Right lung (tissue), 5 donors: ENCODE measurements around the gene RNF212. TPM values are rescaled to one million over a fixed set of nuclear protein-coding genes. Genes with fewer than 3 reads are reported as not detected.

Experiments used
- DNase-seq, 2 donors: peaks; one replicate each; pipeline ENCODE4 v3.0.0-alpha.2; 2013
- polyA plus RNA-seq, 5 donors: library from polyadenylated mRNA; unstranded; fragments of 120-200 nt; gene quantifications; one replicate each; pipeline versions ENCODE4 v1.2.1 to v1.2.3, GENCODE V29; 2013; ENCODE audit warnings: inconsistent platforms in 1 of 5, low replicate concordance in 1 of 5; ENCODE audit not compliant: insufficient read length in 5 of 5, insufficient read depth in 1 of 5

RNF212 gene
- polyA plus RNA-seq, 5 donors = 6.1 to 11.8 (median 11.0) TPM

DNA sequence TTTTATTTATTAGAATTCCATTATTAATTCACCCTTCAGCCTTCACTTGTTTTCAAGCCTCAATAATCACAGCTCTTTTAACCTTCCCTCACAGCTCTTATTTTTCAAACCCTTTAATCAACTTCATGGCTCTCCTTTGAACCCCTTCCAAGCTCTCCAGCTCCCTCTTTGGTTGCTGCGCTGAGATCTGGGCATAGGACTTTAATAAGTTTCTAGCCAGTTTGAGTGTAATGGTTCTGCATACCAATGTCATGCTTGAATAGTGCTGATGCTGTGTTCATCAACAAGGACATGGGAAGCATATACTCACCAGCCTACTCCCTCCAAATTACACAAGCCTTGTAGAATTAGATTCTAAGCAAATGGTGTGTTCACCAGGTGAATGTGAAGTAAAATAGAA, 3.5 kb upstream of the RNF212 start:
- DNase-seq = no peak

DNA sequence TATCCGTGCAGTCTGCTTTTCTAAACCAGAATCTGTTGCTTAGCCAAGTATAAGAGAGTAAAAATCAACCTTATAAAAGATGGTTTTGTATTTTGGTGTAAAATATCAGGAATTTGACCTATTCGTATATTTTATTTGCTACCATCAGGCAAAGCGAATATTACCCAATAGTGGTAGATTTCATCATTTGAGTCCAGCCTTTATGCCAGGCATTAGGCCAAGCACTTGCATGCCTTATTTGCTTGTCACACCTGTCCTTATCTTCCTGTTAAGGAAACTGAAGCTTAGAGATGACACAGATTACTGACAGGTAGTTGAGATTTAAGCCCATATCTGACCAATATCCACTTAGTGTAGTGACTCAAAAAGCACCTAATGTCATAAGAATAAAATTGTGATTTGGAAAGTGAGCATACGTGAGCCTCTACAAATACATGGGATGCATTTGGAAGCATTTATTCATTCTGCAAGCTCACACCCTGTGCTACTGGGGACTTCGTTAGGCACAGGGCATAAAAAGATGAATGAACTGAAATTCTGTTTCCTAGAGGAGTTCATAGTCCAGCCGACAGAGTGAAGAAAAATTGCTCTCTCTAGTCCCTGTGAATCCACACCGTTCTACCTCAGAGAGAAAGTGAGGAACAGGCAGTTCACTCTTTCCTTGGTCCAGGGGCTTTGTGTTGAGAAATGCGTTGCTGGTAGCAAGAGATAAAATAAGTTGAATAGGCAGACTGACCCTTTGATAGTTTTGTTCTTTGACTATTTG, 2.3 kb upstream of the RNF212 start:
- no peak for DNase-seq

DNA sequence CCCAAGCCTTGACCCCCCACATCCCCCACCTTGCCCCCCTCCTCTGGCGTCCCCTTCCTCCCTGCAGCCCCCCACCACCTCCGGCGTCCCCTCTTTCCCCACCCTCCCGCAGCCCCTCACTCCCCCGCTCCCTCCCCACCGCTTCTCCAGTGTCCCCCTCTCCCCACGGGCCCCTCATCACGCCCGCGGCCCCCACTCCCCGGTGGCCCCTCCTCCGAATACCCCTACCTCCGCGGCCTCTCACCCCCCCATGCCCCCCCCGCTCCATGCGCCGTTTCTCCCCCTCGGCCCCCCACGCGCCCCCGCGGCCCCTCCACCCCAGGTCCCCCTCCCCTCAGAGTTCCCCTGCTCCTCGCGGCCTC, 562 bp downstream of the RNF212 start:
- no peak for DNase-seq

DNA sequence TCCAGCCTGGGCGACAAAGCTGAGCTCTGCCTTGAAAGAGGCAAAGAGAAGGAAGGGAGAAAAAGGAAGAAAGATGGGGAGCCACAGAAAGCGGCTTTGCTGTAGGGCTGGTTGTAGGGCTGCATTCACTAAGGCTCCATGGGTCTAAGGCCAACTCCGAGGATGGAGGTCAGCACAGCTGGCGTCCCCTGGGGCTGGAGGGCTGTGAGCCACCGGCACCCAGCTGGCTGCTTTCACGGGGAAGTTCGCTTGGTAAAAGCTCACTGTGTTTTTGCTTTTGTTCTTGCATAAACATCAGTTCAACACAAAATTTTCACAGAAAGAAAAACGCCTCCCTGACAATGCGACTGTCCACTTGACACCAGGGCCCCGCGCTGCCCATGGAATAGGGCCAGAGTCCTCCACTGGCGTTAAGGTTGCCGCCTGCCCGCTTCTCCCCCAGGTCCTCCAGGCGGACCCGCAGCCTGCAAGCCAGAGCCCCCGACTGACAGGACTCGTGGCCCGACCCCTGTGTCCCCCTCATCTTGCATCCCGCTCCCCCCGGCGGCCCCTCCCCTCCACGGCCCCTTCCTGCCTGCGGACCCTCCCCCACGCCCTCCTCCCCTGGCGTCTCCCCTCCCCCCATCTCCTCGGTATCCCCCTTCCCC, 1.1 kb downstream of the RNF212 start:
- no peak for DNase-seq

DNA sequence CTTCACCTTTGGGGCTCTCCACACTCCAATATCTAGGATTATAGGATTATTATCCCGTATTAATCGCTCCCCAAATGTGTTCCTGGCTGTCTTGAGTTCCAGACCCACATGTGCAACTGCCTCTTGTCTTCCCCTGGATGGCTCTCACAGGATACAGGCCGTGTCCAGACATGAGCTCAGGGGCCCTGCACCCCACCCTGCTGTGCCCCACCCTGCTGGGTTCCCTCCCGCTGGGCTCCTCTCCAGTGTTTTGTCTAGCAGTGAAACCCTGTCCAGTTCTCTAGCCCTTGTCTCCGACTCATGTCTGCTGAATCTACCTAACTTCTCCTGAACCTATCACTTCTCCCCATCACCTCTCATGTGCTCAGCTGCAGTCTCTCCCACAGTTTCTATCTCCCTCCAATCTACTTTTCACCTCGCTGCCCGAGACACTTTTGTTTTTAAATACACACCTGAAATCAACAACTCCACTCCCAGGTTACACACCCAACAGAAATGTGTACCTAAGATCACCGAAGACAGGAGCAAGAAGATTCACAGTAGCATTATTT, 2.0 kb downstream of the RNF212 start:
- DNase-seq = no peak

DNA sequence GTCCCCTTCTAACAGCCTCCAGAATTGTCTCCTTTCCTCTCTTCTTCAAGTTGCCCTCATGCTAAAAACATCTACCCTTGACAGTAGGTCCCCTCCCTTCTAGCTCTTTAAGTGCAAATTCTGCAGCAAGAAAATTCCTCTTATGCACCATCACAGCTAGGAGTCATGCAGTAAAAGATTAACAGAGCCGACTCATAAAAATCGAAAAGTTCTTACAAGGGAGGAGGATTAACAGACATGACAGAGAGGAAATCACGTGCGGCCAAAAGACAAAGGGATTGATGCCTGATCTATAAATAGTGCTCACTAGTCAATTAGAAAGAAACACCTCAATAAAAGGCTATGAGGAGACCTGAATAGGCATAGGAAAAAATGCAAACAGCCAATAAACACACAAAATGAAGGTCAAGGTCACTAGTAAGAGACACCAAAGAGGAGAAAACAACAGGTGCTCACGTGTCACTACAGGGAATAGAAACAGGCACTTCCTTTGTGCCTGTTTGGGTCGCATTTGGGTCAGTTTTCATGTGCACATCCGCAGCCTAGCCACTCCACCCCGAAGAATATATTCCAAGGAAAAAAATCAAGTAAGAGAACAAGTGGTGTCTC, 3.4 kb downstream of the RNF212 start:
- DNase-seq = no peak

DNA sequence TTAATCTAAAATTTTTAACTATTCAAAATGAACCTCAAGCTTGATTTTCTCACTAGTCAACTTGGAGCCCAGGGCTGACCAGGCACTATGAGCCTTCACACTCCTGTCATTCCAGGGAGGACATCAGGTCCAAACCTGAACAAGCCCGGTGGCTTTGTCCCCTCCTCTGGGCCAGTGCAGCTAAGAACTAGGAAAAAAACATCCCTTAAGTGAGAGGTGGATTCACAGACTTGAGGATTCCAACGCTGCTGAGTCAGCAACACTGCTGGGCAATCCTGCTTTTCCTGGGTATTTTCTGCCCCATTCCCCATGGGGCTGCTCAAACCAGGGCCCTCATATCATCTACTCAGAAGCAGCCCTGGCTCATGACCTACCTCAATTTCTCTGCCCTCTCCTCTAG, 4.0 kb downstream of the RNF212 start:
- DNase-seq = no peak

DNA sequence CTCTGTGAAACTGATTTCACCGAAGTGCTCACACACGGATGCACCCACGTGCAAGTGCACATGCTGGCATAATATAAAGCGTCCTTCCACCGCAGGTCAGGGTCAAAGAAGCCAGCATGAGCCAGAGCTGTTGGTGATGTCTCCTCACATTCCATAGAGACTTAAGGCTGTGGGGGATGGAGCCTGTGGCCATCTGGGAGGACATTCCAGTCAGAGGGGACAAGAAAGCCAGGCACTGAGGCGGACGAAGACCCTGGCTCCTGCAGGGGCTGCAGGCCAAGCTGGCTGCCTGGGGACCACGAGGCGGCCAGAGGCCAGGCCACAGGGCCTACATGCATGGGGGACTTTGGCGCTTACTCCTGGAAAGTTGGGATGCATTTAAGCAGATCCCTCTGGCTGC, 7.7 kb downstream of the RNF212 start:
- DNase-seq = no peak

DNA sequence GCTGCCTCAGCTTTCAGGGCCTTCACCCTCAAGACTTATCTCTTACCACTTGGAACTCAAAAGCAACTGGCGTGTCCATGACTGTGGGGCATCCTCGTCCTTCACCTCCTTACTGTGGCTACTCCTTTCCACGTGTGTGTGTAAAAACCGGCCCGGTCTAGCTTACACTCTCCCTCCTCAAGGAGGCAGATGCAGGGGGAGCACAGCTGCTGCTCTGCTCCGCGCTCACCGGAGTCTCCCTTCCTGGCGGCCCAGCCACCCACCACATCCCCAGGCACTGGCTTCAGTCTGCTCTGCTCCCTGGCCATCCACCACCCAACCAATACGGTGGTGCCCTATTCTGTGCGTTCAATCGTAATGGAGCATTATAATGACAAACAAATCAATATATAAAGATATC, 8.3 kb downstream of the RNF212 start:
- DNase-seq = no peak

DNA sequence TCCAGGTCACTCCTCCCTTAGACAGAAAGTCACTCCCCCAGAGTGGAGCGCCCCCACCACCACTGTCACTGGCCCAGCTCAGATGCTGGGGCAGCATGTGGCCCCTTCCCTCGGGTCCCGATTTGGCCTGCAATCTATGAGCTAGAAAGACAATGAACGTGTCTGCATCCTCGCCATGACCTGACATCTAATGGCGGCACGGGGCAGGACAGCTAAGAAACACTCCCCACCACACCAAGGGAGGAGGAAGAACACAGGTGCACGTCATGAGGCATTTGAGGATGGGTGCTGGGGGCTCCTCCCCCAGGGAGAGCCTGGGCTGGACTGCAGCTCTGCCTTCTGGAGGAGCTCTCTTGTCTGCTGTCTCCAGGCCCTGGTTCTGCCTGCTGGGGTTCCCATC, 8.7 kb downstream of the RNF212 start:
- DNase-seq = no peak

DNA sequence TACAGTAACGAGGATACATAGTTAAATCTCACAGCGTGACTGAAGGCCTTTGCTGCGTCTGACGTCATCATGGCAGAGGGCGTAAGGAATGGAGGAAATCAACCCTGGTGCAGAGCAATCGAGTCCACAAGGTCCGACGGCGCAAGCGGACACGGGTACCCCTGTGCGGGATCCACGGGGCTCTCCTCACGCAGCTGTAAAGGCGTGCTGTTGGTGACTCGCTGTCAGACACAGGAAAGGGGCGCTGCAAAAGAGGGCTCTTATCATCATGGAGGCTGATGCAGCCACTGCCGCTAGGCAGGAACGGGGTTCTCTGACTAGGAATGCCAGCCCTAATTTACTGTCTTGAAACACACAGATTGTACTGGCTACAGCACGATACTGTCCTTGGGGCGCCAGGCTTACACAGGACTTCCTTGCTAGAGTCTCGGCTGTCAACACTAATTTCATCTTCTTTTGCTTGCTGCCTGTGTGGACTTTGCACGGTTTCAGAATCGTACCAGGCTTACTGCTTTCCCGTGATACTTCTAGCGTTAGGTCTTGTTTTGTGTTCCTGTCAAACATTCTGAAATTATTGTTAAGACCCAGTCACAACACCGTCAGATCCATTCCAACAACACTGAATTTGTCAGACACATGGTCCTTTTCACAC, 13.6 kb downstream of the RNF212 start:
- no peak for DNase-seq

DNA sequence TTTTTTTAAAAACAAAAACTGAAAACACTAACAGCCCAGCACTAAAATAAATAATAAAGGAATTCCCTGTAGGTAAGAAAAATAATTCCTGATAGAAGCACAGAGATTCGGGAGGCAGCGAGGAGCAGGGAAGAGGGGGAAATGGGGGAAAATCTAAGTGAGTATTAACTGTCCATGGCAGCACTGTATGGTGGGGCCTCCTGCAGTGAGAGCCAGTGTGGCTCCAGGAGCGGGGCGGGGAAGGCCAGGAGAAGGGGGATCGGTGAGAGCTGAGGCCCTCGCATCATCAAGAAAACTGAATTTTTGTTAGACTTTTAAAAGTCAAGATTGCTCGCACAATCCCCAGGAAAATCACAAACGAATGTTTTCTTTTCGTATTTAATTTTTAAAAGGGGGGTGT, 14.1 kb downstream of the RNF212 start:
- DNase-seq = no peak

DNA sequence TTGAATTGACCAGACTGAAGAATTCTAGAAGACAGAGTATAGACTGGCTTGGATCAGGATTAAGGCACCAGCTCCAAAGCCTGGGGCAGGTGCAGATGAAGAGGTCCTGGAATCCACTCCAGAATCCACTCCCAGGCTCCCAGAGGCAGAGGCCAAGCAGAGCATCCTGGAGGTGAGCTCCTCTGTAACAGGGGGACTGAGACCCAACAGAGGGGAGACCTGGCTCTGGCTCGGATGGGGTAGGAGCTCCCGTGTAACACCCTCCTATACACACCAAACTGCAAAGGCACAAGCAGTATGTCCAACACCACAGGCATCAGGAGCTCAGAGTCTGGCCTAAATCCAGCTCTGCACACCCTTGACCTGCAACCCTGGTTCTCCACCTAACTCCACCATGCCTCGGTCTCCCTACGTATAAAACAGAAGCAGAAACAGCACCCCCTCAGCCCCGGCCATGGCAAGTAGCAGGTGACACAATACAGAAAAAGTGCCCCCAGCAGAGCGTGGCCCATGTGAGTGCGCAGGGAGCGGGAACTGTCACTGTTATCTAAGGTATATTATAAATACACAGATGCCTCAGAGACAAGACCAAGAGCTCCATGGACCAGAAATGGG, 14.9 kb downstream of the RNF212 start:
- no peak for DNase-seq

DNA sequence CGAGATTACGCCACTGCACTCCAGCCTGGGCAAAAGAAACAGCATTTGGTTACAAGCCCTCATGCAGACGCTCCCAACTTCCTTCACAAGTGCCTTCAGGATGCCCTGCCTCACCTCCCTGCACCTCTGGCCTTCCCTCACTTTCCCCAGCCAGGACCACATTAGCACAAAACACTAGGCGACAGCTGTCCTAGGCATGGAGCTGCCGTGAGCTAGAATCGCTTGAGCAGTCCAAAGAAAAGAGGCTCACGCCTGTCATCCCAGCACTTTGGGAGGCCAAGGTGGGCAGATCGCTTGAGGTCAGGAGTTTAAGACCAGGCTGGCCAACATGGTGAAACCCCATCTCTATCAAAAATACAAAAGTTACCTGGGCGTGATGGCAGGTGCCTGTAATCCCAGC, 15.8 kb downstream of the RNF212 start:
- DNase-seq = no peak

DNA sequence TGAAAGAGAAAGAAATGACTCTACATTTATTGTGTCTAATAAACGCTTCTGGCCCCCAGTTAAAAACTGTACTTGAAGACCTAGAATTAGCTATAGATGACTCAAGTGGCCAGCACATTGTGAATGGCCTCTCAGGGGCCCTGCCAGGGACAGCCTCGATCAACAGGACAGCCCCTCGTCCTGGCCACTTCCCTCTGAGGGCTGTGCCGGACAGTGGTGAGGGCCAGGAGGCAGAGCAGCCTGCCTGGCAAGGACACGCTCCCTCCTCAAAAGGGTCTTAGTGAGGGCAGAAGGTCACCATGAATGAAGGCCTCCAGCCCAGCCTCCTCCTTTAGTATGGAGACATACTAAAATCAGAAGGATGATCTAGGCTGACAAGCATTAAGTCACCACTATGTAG, 16.5 kb downstream of the RNF212 start:
- no peak for DNase-seq

DNA sequence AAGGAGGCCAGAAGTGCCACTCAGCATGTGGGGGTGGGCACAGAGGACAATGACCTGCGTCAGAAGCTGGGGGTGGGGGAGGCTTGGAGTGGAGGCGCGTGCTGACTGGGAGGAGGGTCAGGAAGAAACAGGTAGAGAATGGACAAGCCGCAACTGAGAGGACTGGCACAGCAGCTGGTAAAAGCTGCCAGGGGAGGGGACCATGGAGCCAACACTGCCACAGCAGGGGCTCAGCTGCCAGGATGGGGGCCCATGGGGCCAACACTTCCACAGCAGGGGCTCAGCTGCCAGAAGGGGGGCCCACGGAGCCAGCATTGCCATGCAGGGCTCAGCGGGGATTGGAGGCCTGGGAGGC, 19.1 kb downstream of the RNF212 start:
- DNase-seq = no peak

DNA sequence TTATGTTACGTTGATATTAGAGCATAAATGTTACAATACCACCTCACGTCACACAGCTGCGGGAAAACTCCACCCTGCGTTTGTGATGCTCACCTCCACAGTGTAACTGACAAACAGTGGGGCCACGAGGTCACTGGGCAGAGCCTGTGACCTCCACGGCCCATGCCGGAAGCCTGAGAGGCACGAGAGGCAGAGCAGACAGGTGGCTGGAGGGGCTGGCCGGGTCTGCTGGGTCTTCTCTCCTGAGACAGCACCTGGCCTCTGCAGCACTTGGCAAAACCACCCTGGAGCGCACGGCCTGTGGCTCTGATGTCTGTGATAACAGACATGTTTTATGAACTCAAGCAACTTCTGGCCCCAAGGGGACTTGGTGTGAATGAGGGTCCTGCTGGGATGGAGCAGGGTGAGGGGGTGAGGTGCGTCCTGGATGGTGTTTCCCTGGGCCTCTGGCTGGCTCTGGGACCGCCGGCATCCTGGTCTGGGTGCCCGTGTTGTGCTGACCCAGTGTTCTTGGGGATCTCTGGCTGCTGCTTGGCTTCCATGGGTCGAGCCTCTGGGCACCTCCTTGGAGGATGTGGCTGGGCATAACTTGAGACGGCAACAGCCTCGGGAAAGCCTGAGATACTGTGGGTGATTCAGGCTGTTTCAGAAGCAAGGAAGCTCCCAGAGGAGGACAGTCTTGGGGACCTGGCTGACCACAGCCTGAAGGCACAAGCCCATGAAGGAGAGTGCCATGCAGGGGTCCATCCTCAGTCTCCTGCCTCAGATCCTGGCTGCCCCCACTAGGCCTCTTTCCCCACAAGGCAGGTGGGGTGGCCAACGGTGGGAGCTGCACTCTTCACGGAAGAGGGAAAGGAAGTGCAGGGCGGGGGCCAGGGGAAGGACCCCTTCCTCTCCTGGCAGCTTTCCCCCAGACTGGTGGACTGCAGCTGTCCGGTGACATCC, 19.7 kb downstream of the RNF212 start:
- no peak for DNase-seq

DNA sequence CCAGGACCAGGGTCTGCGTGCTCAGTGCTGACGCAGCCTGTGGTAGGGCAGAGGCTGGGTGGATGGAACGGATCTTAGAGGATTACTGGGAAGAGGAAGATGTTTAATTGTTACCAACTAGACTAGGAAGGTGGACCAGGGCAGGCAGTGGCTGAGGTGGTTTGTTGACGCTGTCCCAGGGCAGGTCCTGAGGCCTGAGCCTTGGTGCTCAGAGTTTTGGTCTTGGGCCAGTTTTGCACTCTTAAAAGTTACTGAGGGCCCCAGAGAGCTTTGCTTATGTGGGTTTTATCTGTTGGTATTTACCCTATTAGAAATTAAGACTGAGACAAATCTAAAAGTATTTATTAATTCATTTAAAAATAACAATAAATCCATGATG, 20.4 kb downstream of the RNF212 start:
- no peak for DNase-seq

DNA sequence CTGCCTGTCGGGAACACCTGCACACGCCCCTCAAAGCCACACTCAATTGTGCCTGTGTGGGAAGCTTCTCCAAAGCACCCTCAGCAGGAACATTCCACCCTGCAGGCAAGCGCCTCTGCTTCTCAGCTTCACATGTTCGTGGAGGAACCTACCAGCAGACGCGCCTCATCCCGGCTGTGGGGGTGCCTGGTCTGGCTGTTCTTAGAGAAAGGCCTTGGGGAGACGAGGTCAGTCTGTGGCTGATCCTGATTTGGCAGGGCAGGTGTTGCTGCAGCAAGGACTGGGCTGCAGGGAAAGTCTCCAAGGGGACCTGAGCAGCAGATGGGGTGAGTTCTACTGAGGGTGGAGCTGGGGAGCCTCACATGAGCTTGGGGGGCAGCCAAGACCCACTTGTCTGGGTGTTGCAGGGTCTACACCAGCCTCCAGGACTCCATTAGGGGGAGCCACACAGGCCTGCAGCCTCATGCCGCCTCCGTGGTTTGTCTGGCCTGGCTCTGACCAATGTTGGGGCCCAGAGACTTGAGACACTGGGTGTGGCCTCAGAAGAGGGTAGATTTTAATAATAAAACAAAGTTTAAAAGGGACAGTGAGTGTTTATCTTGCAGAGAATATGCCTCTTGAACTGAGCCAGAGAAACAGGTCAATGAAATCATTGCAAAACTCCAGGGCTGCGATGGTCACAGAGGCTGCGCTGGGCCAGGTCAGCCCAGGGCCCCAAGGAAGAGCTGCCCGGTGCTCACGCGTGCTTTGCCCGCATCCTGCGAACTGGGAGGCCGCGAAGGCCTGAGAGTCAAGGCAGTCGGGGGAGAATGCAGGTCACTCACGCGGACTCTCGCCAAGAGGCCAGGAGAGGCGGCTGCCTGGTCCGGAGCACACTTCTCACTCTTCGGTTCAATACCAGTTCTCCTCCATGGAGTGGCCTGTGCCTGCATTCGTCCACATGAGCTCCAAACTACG, 21.1 kb downstream of the RNF212 start:
- no peak for DNase-seq

DNA sequence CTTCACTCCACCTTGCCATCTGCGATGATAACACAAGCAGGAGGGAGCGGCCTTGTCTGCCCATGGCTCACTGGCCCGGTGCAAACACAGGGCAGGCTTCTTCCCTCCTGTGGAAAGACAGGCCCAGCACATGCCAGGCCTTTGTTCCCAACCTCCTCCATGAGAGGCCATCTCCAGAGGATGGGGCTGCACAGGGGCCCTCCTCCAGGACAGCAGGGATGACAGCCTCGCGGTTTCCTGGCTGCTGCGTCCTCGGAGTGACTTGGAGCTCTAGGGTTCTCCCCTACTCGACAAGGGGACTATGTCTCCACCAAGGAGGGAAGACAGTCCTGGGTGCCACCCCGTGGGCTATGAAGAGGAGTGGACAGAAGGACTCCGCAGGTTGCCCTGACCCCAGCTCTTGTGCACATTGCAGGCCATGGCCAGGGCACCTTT, 21.8 kb downstream of the RNF212 start:
- DNase-seq = no peak
